AG04449 (cell line): ENCODE measurements around the gene TRPM1.

Experiments used
- CTCF ChIA-PET: fragments of 350-600 bp; formaldehyde crosslinking; extraction: SDS; loops from one replicate; lab custom pipeline; 2021; ENCODE audit warnings: antibody characterized with exemption; lab: Yijun Ruan, JAX
- POLR2A ChIA-PET: fragments of 400-600, 350-600 bp; formaldehyde crosslinking; extraction: SDS; loops from one replicate; lab custom pipeline; 2020; ENCODE audit warnings: antibody characterized with exemption, inconsistent platforms; lab: Yijun Ruan, JAX
- DNase-seq: peaks from one replicate; pipeline ENCODE4 v3.0.0-alpha.2; 2010; ENCODE audit warnings: low read depth, low spot score
- H3K4me3 ChIP-seq: 2 replicates; pipeline ENCODE4 v1.5.1; 2011; ENCODE audit warnings: low read depth, mild to moderate bottlenecking, control low read depth, low read length
- CTCF ChIP-seq: IDR thresholded peaks from one replicate; pipeline ENCODE4 v1.5.1; 2011; ENCODE audit warnings: mild to moderate bottlenecking, moderate library complexity, low read length, control low read depth, inconsistent platforms; ENCODE audit not compliant: insufficient read depth; ENCODE audit errors: missing control alignments

Gene TRPM1

GRCh38 chr15:31078471-31078870 lies 23.1 kb downstream of the TRPM1 start:
- no peak overlapping the region for H3K4me3 ChIP-seq
- no peak for TF ChIP-seq CTCF
- ChIA-PET CTCF (interaction anchor here (0.7 to 1.3 kb wide), 3 partner anchors 9 to 174 kb away, joined by 3 to 6 read pairs (median 3); no protein-coding TSS in a partner anchor), POLR2A (no interaction called here)
- no peak for DNase-seq

GRCh38 chr15:31077941-31078340 lies 23.6 kb downstream of the TRPM1 start:
- no peak for DNase-seq
- POLR2A ChIA-PET: no interaction called here
- no peak overlapping the region for H3K4me3 ChIP-seq
- CTCF ChIA-PET: interaction anchor here (1.3 kb wide), 1 partner anchor 8 kb away, joined by 6 read pairs; no protein-coding TSS in a partner anchor
- no peak for TF ChIP-seq CTCF

- H3K4me3 ChIP-seq: no peak overlapping the region
- ChIA-PET CTCF (interaction anchor here (1.4 kb wide), 1 partner anchor 13 kb away, joined by 6 read pairs; no protein-coding TSS in a partner anchor), POLR2A (no interaction called here)
- no peak for TF ChIP-seq CTCF
- DNase-seq: no peak
Observed at GRCh38 chr15:31077181-31077580, 24.3 kb downstream of the TRPM1 start.

GRCh38 chr15:31074321-31074720 lies 27.2 kb downstream of the TRPM1 start:
- CTCF ChIA-PET: no interaction called here
- POLR2A ChIA-PET: no interaction called here
- no peak for TF ChIP-seq CTCF

GRCh38 chr15:31070867-31071266 lies 30.7 kb downstream of the TRPM1 start:
- H3K4me3 ChIP-seq: no peak overlapping the region
- POLR2A ChIA-PET: no interaction called here
- no peak for TF ChIP-seq CTCF
- no peak for DNase-seq
- CTCF ChIA-PET: no interaction called here

More at GRCh38 chr15:31074321-31074720, 27.2 kb downstream of the TRPM1 start:
- H3K4me3 ChIP-seq: no peak overlapping the region
- no peak for DNase-seq

GRCh38 chr15:31069360-31070000 lies 32.0 kb downstream of the TRPM1 start:
- no peak for DNase-seq
- no peak overlapping the region for H3K4me3 ChIP-seq
- no peak for TF ChIP-seq CTCF
- ChIA-PET CTCF (interaction anchor here (1.5 kb wide), 1 partner anchor 9 kb away, joined by 6 read pairs; no protein-coding TSS in a partner anchor), POLR2A (interaction anchor here (0.6 kb wide), 1 partner anchor 79 kb away, joined by 3 read pairs; no protein-coding TSS in a partner anchor)
